HL-60/S4 treated with retinoic acid at 250 ng/mL for 4 days and 3 days (cell line): ENCODE data around the gene DDX6.
"Not testable (repeated sequence)": the region's sequence is repeated elsewhere in the genome, so short reads cannot be mapped to it uniquely, and the experiment has no call there.

Experiments used
- in situ Hi-C: fragments of 300-500 bp; cut with MboI; formaldehyde crosslinking; loops from 2 replicates; pipeline ENCODE4 v1.7.0; 2022; ENCODE audit warnings: low sequenced_read_pairs

DDX6 gene

DNA sequence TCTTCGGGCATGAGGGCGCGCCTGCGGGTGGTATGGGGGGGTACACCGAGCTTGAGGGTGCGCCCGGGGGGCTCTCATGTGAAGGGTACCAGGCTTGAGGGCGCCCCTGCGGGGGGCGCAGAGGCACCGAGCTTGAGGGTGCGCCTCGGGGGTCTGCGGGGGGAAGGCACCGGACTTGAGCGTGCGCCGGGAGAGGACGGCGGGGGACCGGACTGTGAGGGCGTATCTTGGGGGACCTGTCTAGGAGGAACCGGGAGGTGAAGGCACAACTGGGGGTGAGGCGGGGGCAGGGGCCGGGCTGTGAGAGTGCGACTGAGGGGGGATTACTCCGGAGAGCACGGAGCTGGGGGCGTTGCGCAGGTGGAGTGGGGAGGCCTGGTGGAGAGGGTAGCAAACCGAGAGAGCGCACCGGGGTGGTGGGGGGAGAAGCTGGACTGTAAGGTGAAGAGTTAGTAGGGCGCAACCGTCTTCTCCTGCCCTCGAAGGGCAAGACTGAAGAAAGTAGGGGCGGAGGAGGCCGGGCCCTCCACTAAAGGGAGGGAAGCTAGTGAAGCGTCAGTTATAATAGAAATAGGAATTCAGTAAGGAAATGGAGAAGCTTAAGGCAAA lies 1.1 kb upstream of the DDX6 start:
- in situ Hi-C loops, result no loop called here

DNA sequence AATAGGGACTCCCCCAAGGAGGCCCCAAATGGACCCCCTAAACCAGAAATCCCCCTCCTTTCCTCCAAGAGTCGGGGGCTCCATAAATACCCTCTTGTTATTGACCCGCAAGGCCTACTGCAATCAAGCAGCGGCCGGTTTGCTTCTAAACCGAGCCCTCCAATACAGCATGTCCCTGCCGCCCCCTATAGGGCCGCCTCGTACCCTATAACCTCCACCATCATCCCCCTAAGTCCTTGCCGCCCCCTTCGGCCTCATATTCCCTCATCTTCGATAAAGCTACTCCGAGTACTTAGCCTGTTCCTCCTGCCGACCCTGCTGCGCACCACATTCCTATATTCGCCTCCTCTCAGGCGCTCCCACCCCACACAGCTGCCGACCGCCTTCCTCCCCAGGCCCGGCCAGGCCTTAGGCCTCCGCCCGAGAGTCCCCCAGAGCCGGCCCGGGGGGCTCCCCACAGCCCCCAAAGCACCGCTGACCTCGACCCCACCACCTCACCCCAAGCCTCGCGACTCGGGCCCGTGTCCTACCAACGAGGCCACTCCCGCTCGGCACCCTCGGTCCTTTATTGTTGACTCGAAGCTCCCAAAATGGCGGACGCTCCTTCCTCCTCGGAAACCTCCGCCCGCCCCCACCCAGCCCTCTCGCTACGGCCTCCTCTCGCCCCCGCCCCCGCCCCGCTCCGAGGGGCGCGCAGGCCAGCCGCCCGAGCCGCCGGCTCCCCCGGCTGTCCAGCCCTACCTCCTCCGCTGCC lies 430 bp downstream of the DDX6 start:
- in situ Hi-C loops, result no loop called here

DNA sequence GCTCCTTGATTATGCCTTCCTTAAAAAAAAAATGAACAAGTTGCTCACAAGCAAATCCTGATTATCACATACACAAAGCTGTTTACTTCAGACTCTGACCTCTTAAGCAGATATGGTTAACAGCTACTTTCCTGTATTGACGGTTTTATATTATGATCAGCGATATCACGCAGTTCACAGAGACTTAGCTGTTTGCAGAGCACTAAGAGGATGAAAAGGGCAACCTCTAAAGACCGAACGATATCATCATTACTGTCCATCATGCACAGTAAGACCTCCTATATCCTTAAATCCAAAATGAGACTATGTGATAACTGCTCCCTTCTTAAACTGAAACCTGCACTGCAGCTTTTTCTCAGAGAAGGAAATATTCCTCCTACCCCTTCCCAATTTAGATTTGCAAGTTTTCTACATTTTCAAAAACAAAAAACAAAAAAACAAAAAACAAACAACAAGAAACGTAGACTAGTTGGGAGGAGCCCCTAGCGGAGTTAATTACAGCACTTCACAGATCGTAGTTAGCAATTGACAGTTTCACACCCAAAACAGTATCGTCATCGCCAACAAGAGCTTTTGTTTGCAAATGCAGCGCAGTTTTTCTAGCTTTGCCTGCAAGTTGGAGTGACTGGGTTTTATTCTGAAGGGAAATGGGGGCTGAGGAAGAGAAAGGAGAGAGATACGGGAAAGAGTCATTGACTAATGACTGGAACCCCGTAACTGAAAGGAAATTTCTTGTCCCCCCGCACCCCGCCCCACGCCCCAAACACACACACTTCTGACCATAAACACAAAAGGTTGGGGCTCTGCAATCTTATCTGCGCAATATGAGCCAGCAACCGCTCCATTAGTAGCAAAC lies 1.2 kb downstream of the DDX6 start:
- in situ Hi-C loops, result no loop called here

DNA sequence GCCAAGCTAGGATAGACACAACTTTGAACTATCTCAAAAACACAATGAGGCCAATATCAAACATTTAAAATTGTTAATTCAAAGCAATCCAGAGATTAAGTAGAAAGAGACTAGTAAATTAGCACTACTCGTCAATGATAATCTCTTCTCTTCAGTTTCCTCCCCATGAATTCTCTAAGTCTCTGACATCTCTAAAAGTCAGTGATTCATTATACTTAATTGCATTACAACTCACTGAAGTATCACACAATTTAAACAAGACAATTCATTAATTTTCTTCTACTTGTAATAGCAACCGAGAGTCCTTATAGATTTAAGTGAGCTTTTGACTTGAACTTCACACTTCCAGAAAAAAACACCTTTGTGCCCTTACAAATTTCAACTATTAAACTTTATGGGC lies 4.3 kb downstream of the DDX6 start:
- in situ Hi-C loops, result no loop called here

DNA sequence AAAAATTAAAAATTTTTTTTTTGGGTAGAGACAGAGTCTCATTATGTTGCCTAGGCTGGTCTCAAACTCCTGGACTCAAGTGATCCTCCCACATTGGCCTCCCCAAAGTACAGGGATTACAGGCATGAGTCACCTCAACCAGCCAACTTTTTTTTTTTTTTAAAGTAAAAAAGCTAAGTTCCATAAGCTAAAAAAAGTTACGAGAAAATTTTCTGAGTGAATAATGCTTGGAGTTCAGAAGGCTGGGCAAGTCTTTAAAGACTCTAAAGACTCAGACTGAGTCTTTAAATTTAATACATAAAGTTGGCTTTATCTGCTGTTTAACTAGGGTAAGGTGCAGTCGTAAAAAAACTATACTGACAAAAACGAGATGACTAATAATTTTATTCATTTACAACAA lies 5.6 kb downstream of the DDX6 start:
- in situ Hi-C loops, result no loop called here

DNA sequence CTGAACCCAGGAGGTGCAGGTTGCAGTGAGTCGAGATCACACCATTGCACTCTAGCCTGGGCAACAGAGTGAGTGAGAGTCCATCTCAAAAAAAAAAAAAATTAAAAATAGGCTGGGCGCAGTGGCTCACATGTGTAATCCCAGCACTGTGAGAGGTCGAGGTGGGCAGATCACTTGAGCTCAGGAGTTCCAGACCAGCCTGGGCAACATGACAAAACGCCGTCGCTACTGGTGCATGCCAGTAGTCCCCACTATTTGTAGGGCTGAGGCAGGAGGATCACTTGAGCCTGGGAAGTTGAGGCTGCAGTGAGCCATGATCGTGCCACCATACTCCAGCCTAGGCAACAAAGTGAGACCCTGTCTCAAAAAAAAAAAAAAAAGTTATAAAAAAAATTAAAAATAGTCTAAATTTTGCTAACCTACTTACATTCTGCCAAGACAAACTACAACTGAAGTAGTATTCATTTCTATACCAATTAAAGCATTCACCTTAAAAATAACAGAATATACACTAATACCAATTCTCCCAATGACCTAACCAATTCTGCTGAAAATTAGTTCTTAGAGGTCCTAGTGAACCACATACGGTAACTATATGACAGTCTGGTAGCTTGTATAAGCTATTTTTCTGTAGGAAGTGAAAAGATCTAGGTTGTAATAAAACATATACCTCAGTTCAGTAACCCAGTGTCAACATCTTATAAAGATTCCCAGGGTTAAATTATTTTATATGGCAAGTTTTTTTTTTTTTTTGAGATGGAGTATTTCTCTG lies 7.1 kb downstream of the DDX6 start:
- in situ Hi-C loops, result no loop called here

DNA sequence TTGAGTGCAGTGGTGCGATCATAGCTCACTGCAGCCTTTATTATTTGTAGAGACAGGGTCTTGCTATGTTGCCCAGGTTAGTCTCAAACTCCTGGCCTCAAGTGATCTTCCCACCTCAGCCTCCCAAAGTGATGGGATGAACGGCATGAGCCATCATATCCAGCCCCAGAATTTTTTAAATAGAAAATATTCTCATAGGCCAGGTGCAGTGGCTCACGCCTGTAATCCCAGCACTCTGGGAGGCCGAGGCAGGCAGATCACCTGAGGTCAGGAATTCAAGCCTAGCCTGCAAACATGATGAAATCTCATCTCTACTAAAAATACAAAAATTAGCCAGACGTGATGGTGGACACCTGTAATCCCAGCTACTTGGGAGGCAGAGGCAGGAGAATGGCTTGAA lies 7.6 kb downstream of the DDX6 start:
- in situ Hi-C loops, result not testable (repeated sequence)

DNA sequence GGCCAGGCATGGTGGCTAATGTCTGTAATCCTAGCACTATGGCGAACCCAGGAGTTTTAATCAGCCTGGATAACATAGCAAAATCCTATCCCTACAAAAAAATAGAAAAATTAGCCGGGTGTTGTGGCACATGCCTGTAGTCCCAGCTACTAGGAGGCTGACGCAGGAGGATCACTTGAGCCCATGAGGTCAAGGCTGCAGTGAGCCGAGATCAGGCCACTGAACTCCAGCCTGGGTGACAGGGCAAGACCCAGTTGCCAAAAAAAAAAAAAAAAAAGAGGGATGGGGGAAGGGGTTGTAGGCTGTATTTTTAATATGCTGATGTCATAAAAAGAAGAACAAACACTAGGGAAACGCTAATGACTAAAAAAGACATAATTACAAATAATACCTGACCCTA lies 12.1 kb downstream of the DDX6 start:
- in situ Hi-C loops, result no loop called here

DNA sequence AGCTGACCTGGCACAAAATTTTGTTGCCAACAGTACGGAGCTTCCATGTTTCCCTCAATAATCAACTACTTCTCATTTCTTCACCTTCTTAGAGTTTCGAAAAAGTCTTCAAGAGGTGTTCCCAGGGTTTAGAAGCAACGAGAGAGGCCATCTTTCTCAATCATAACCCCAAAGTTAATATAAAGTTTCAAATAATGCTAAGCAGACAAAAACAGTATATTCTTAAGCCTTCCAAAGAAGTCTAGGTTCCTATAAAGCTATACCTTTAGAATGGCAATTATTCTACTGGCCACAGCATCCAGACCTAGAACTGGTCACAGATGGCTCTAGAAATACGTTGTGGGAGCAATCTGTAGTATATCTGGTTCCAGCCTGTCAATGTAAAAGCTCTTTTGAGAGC lies 16.9 kb downstream of the DDX6 start:
- in situ Hi-C loops, result no loop called here

DNA sequence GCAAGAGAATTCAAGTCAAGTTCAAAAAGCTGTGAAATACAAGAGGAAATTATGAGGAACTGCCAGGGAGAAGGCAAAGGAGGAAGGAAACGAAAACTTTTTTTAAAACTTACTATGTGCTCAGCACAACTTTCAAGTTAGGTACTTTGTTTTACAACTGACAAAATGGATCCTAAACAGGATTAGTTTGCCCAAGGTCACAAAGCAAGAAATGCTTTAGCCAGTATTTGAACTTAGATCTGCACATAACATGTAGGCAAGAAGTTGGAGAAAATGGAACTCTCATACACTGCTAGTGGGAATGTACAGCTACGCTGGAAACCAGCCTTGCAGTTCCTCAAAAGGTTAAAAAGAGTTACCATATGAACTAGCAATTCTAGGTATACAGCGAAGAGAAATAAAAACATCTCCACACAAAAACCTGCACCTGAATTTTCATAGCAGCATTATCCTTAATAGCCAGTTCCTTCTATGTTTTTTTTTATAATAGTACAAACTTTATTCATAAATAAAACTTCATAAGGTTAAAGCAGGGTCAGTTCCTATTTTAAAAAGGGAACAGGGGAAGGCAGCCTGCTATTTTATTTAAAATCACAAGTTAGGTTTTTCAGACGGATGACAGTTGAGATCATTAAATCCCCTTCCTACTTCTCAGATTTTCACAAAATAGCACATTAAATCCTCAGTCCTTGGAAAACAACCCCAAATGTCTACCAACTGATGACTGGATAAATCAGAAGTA lies 19.2 kb downstream of the DDX6 start:
- in situ Hi-C loops, result no loop called here

DNA sequence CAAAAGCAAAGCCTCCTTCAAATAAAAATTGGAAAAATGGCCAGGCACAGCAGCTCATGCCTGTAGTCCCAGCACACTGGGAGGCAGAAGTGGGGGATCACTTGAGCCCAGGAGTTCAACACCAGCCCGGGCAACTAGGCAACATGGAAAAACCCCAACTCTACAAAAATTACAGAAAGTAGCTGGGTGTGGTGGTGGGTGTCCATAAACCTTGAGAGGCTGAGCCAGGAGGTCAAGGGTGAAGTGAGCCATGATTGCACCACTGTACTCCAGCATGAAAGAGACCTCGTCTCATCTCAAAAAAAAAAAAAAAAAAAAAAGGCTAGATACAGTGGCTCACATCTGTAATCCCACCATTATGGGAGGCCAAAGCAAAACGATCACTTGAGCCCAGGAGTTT lies 22.3 kb downstream of the DDX6 start:
- in situ Hi-C loops, result no loop called here

DNA sequence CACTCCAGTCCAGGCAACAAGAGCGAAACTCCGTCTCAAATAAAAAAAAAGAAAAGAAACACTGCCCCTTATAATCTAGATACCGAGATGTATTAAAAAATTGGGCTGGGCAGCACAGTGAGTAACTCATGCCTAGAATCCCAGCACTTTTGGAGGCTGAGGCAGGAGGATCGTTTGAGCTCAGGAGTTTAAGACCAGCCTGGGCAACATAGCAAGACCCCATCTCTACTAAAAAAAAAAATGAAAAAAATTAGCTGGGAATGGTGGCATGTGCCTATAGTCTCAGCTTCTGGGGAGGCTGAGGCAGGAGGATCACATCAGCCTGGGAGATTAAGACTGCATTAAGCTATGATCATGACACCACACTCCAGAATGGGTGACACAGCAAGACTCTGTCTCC lies 24.9 kb downstream of the DDX6 start:
- in situ Hi-C loops, result no loop called here

DNA sequence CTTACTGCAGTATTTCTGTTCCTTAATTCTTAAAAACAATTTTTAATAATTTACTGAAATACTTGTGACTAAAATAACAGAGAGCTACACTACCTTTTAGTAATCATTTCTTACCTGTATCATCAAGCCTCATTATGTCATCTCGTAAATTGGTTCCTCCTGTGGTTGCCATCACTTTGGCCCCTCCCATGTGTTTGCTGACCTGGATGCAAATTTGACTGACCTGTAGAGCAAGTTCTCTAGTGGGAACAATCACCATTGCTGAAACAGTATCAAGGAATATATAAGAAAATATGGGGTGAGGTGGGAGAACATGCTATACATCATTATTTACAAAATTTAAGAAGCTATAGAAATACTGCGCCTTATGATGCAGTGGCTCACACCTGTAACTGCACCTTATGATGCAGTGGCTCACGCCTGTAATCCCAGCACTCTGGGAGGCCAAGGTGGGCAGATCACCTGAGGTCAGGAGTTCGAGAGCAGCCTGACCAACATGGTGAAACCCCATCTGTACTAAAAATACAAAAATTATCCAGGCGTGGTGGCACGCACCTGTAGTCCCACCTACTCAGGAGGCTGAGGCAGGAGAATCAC lies 25.8 kb downstream of the DDX6 start:
- in situ Hi-C loops, result not testable (repeated sequence)

DNA sequence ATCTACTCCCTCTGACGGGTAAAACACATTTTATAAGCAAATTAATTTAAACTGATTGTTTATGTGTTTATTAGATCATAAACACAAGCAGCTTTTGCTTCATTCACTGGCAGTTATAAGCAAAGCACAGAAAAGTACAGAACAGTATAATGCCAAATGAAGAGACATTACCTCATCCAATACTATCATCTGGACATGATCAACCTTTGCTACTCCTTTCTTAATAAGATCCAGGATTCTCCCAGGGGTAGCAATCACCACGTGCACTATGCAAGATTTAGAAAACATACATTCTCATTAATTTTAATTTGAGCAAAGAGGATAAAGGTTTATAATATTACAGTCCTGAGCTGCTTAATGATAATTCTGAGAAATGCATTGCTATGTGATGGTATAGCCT lies 27.9 kb downstream of the DDX6 start:
- in situ Hi-C loops, result no loop called here

DNA sequence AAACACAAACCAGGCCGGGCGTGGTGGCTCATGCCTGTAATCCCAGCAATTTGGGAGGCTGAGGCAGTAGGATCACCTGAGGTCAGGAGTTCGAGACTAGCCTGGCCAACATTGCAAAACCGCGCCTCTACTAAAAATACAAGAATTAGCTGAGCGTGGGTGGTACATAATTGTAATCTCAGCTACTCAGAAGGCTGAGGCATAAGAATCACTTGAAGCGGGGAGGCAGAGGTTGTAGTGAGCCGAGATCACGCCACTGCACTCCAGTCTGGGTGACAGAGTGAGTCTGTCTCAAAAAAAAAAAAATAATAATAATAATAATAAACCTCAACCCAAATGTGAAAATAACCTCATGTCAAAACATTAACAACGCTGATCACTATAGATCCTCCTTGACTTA lies 29.0 kb downstream of the DDX6 start:
- in situ Hi-C loops, result not testable (repeated sequence)

DNA sequence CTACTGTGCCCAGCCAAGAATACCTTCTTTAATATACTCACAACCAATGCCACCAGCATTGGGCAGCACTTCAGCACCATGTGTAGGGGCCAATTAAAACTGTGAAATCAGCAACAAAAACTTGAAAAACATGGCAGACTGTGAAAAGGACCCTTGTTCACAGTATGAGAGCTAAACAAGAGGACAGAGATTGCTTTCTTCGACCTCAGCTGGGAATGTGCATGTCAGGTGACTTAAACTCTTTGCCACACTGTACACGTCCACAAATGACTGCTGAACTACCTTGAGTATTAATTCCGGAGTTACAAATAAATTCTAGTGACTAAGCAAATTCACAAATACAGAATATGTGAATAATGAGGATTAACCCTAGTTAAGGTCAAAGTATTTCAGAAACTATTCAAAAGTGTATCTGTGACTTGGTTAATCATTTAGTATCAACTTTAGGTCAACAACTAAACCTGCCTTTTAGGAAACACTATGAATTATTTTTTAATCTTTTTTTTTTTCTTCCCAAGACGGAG lies 33.0 kb downstream of the DDX6 start:
- in situ Hi-C loops, result no loop called here

DNA sequence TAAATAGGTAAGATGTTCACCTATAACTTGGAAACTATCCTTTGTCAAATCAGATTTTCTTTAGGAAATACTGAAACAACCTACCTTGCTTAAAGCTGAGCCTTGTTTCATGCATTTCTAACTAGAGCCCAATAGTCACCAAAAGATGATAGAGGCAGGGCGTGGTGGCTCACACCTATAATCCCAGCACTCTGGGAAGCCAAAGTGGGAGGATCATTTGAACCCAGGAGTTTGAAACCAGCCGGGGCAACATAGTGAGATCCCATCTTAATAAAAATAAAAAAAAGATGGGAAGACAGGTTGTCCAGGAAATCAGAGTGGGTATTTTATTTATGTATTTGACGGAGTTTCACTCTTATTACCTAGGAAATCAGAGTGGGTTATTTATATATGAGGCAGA lies 38.3 kb downstream of the DDX6 start:
- in situ Hi-C loops, result no loop called here

DNA sequence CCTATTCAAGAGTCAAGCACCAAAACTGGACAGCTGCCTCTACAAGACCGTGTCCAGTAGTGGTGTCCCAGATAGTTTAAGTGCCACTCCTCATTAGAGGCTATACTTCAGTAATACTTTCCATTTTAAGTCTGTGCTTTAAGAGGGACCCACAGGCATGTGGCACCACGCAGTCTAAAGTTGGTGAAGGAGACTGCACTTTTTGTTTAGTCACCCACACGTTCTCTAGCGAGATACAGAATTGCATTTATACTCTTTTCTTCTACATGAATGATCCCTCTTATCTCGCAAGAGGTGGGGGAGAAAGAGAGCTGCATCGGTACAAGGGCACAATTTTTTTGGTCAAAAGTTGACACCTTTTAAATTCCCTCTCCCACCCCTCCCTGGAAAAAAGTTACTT lies 41.5 kb downstream of the DDX6 start:
- in situ Hi-C loops, result no loop called here

DNA sequence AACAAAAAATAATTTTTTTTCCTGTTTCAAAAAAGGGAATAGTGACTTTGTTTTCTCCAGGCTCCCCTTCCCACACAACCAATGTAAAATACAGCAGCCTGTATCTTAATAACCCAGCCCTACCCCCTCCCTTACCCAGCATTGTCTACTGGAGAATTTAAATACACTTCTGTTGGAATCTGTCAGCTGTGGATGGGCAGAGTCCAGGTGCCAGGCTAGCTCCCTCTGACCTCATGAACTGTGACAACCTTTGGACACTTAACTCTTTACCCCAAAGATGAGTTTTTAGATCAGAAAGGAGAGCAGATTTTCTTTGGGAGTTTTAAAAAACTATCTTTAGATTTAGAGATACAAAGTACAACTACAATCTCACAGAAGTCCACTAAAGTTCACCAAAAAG lies 42.9 kb downstream of the DDX6 start:
- in situ Hi-C loops, result no loop called here
